Measurements from ENCODE around the gene NT5C. TPM values are rescaled to one million over a fixed set of nuclear protein-coding genes. Genes with fewer than 3 reads are reported as not detected.
A peak's percentile ranks its signal among the peaks of the same experiment; 100 is the strongest.

The NT5C gene
- polyA plus RNA-seq, 4 donors = 48.6 to 169 (median 111) TPM

GRCh38 chr17:75152922-75153779, 21.6 kb upstream of the NT5C start:
- H3K36me3 ChIP-seq (ENCODE audit: control insufficient read depth in 3 of 3, insufficient read depth in 2 of 3, low read depth in 1 of 3, low read length in 3 of 3) = peaks cover 0 to 7% (median 2%) of the 10 kb centered on the region in 3 donors
- no peaks in the 10 kb centered on the region for H3K9me3 ChIP-seq (ENCODE audit: control insufficient read depth in 2 of 2, insufficient read depth in 1 of 2, low read depth in 1 of 2, low read length in 1 of 2)
- no peaks in the 10 kb centered on the region for H3K27me3 ChIP-seq (ENCODE audit: control insufficient read depth in 3 of 3, insufficient read depth in 3 of 3, low read length in 3 of 3)
- H3K4me1 ChIP-seq (ENCODE audit: control insufficient read depth in 3 of 3, insufficient read depth in 2 of 3, low read depth in 1 of 3, low read length in 2 of 3) = peaks cover 3 to 21% (median 4%) of the 10 kb centered on the region in 3 donors
- WGBS, 3 donors = 4 to 5% (median 4%) methylated on average over 28 of the region's 28 CpGs
- H3K4me3 ChIP-seq (ENCODE audit: low read depth in 1 of 3, low read length in 3 of 3) = peak overlapping the region; percentile 94 to 98 (median 95)
- peak overlapping the region; percentile 55 to 95 (median 81) for H3K27ac ChIP-seq (ENCODE audit: low read depth in 1 of 3, low read length in 2 of 3)
- DNase-seq (peak; percentile 79 to 91), FAIRE-seq (no peak)

GRCh38 chr17:75152523-75152921, 21.0 kb upstream of the NT5C start:
- FAIRE-seq (no peak), DNase-seq (no peak)
- Histone ChIP-seq H3K4me1 (ENCODE audit: control insufficient read depth in 3 of 3, insufficient read depth in 2 of 3, low read depth in 1 of 3, low read length in 2 of 3) (peaks cover 3 to 25% (median 4%) of the 10 kb centered on the region in 3 donors), H3K4me3 (ENCODE audit: low read depth in 1 of 3, low read length in 3 of 3) (peak overlapping the region in 2 of 3 donors; percentile 94 to 98), H3K27ac (ENCODE audit: low read depth in 1 of 3, low read length in 2 of 3) (peak overlapping the region in 1 of 3 donors; percentile 55), H3K9me3 (ENCODE audit: control insufficient read depth in 2 of 2, insufficient read depth in 1 of 2, low read depth in 1 of 2, low read length in 1 of 2) (no peaks in the 10 kb centered on the region), H3K27me3 (ENCODE audit: control insufficient read depth in 3 of 3, insufficient read depth in 3 of 3, low read length in 3 of 3) (no peaks in the 10 kb centered on the region), H3K36me3 (ENCODE audit: control insufficient read depth in 3 of 3, insufficient read depth in 2 of 3, low read depth in 1 of 3, low read length in 3 of 3) (peaks cover 1 to 11% (median 2%) of the 10 kb centered on the region in 3 donors)
- 68 to 76% (median 75%) methylated on average over 6 of the region's 6 CpGs for WGBS, 3 donors

GRCh38 chr17:75151930-75152329, 20.4 kb upstream of the NT5C start:
- H3K9me3 ChIP-seq (ENCODE audit: control insufficient read depth in 2 of 2, insufficient read depth in 1 of 2, low read depth in 1 of 2, low read length in 1 of 2) = no peaks in the 10 kb centered on the region
- H3K27ac ChIP-seq (ENCODE audit: low read depth in 1 of 3, low read length in 2 of 3) = peak overlapping the region in 1 of 3 donors; percentile 55
- DNase-seq (no peak), FAIRE-seq (no peak)
- peaks cover 2 to 13% (median 2%) of the 10 kb centered on the region in 3 donors for H3K36me3 ChIP-seq (ENCODE audit: control insufficient read depth in 3 of 3, insufficient read depth in 2 of 3, low read depth in 1 of 3, low read length in 3 of 3)
- no peaks in the 10 kb centered on the region for H3K27me3 ChIP-seq (ENCODE audit: control insufficient read depth in 3 of 3, insufficient read depth in 3 of 3, low read length in 3 of 3)
- no peak overlapping the region for H3K4me3 ChIP-seq (ENCODE audit: low read depth in 1 of 3, low read length in 3 of 3)
- WGBS, 3 donors = 72 to 85% (median 79%) methylated on average over 6 of the region's 6 CpGs
- H3K4me1 ChIP-seq (ENCODE audit: control insufficient read depth in 3 of 3, insufficient read depth in 2 of 3, low read depth in 1 of 3, low read length in 2 of 3) = peaks cover 3 to 26% (median 4%) of the 10 kb centered on the region in 3 donors

GRCh38 chr17:75147878-75148546, 16.5 kb upstream of the NT5C start:
- H3K27ac ChIP-seq (ENCODE audit: low read depth in 1 of 3, low read length in 2 of 3) = peak overlapping the region; percentile 36 to 75 (median 72)
- H3K4me1 ChIP-seq (ENCODE audit: control insufficient read depth in 3 of 3, insufficient read depth in 2 of 3, low read depth in 1 of 3, low read length in 2 of 3) = peaks cover 0 to 20% (median 3%) of the 10 kb centered on the region in 3 donors
- no peak for FAIRE-seq
- H3K27me3 ChIP-seq (ENCODE audit: control insufficient read depth in 3 of 3, insufficient read depth in 3 of 3, low read length in 3 of 3) = no peaks in the 10 kb centered on the region
- 41 to 73% (median 71%) methylated on average over 6 of the region's 6 CpGs for WGBS, 3 donors
- H3K36me3 ChIP-seq (ENCODE audit: control insufficient read depth in 3 of 3, insufficient read depth in 2 of 3, low read depth in 1 of 3, low read length in 3 of 3) = peaks cover 6 to 46% (median 7%) of the 10 kb centered on the region in 3 donors
- H3K9me3 ChIP-seq (ENCODE audit: control insufficient read depth in 2 of 2, insufficient read depth in 1 of 2, low read depth in 1 of 2, low read length in 1 of 2) = no peaks in the 10 kb centered on the region
- DNase-seq = peak; percentile 66 to 87
- no peak overlapping the region for H3K4me3 ChIP-seq (ENCODE audit: low read depth in 1 of 3, low read length in 3 of 3)

- DNase-seq (no peak), FAIRE-seq (no peak)
- peaks cover 0 to 12% (median 3%) of the 10 kb centered on the region in 3 donors for H3K4me1 ChIP-seq (ENCODE audit: control insufficient read depth in 3 of 3, insufficient read depth in 2 of 3, low read depth in 1 of 3, low read length in 2 of 3)
- no peaks in the 10 kb centered on the region for H3K9me3 ChIP-seq (ENCODE audit: control insufficient read depth in 2 of 2, insufficient read depth in 1 of 2, low read depth in 1 of 2, low read length in 1 of 2)
- no peak overlapping the region for H3K4me3 ChIP-seq (ENCODE audit: low read depth in 1 of 3, low read length in 3 of 3)
- H3K36me3 ChIP-seq (ENCODE audit: control insufficient read depth in 3 of 3, insufficient read depth in 2 of 3, low read depth in 1 of 3, low read length in 3 of 3) = peaks cover 6 to 56% (median 7%) of the 10 kb centered on the region in 3 donors
- H3K27ac ChIP-seq (ENCODE audit: low read depth in 1 of 3, low read length in 2 of 3) = no peak overlapping the region
- no peaks in the 10 kb centered on the region for H3K27me3 ChIP-seq (ENCODE audit: control insufficient read depth in 3 of 3, insufficient read depth in 3 of 3, low read length in 3 of 3)
- WGBS, 3 donors = 87 to 88% (median 87%) methylated on average over 3 of the region's 3 CpGs
These were observed 15.1 kb upstream of the NT5C start for GRCh38 chr17:75146592-75146991.

GRCh38 chr17:75144816-75145512, 13.4 kb upstream of the NT5C start:
- no peak for FAIRE-seq
- WGBS, 3 donors = 89 to 94% (median 92%) methylated on average over 11 of the region's 11 CpGs
- H3K27me3 ChIP-seq (ENCODE audit: control insufficient read depth in 3 of 3, insufficient read depth in 3 of 3, low read length in 3 of 3) = no peaks in the 10 kb centered on the region
- H3K9me3 ChIP-seq (ENCODE audit: control insufficient read depth in 2 of 2, insufficient read depth in 1 of 2, low read depth in 1 of 2, low read length in 1 of 2) = no peaks in the 10 kb centered on the region
- H3K4me3 ChIP-seq (ENCODE audit: low read depth in 1 of 3, low read length in 3 of 3) = no peak overlapping the region
- H3K27ac ChIP-seq (ENCODE audit: low read depth in 1 of 3, low read length in 2 of 3) = no peak overlapping the region
- H3K36me3 ChIP-seq (ENCODE audit: control insufficient read depth in 3 of 3, insufficient read depth in 2 of 3, low read depth in 1 of 3, low read length in 3 of 3) = peaks cover 6 to 70% (median 7%) of the 10 kb centered on the region in 3 donors
- no peak for DNase-seq
- peaks cover 0 to 12% (median 2%) of the 10 kb centered on the region in 3 donors for H3K4me1 ChIP-seq (ENCODE audit: control insufficient read depth in 3 of 3, insufficient read depth in 2 of 3, low read depth in 1 of 3, low read length in 2 of 3)

GRCh38 chr17:75142236-75142971, 10.9 kb upstream of the NT5C start:
- Histone ChIP-seq H3K36me3 (ENCODE audit: control insufficient read depth in 3 of 3, insufficient read depth in 2 of 3, low read depth in 1 of 3, low read length in 3 of 3) (peaks cover 4 to 75% (median 5%) of the 10 kb centered on the region in 3 donors), H3K27me3 (ENCODE audit: control insufficient read depth in 3 of 3, insufficient read depth in 3 of 3, low read length in 3 of 3) (no peaks in the 10 kb centered on the region), H3K4me3 (ENCODE audit: low read depth in 1 of 3, low read length in 3 of 3) (no peak overlapping the region), H3K9me3 (ENCODE audit: control insufficient read depth in 2 of 2, insufficient read depth in 1 of 2, low read depth in 1 of 2, low read length in 1 of 2) (no peaks in the 10 kb centered on the region), H3K4me1 (ENCODE audit: control insufficient read depth in 3 of 3, insufficient read depth in 2 of 3, low read depth in 1 of 3, low read length in 2 of 3) (no peaks in the 10 kb centered on the region), H3K27ac (ENCODE audit: low read depth in 1 of 3, low read length in 2 of 3) (no peak overlapping the region)
- FAIRE-seq (no peak), DNase-seq (no peak)
- 84 to 92% (median 86%) methylated on average over 12 to 13 of the region's 13 CpGs for WGBS, 3 donors

Data from small intestine (tissue), 7 donors.